Esophagus muscularis mucosa (tissue), 4 donors: ENCODE measurements around the gene ELP1.

Experiments used
- EP300 ChIP-seq: sonication (generic); formaldehyde crosslinking; IDR thresholded peaks from one replicate; pipeline ENCODE4 v1.6.1; 2017; ENCODE audit warnings: antibody characterized with exemption
- POLR2AphosphoS5 ChIP-seq, 2 donors: sonication (generic); formaldehyde crosslinking; IDR thresholded peaks; one replicate each; pipeline ENCODE4 v1.6.1; 2017; ENCODE audit warnings: antibody characterized with exemption in 2 of 2
- TF ChIP-seq, protein P1 (sequence below), 3 experiments: fragments of 200-600 bp in 2 of 3; fragments of 450-650 bp in 1 of 3; sonication (generic) in 2 of 3; IDR thresholded peaks; one replicate each; pipeline ENCODE4 v1.5.1; 2017 to 2019; ENCODE audit warnings: antibody characterized with exemption in 3 of 3, mild to moderate bottlenecking in 2 of 3, moderate library complexity in 1 of 3

DNA sequence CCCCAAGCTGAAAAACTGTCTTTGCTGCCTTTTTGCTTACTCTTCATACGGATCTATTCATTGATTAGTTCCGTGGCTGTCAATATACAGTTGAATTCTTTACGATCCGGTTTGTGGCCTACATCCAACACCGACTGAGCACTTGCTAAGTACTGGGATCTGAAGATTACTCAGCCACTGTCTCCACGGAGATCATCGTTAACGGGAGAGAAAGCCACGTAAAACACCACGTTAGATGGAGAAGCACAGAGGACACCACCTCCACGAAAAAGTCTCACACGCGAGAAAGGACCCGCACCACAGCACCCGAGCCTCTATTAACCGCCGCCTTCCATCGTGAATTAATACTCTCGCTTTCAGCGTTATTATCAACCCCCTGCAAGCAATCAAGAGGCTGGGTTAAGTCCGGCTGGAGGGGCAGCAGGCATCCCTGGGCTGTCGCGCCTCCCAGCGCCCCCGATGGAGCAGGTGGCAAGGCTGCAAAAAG lies 650 bp downstream of the ELP1 start:
- TF ChIP-seq, protein P1, sequence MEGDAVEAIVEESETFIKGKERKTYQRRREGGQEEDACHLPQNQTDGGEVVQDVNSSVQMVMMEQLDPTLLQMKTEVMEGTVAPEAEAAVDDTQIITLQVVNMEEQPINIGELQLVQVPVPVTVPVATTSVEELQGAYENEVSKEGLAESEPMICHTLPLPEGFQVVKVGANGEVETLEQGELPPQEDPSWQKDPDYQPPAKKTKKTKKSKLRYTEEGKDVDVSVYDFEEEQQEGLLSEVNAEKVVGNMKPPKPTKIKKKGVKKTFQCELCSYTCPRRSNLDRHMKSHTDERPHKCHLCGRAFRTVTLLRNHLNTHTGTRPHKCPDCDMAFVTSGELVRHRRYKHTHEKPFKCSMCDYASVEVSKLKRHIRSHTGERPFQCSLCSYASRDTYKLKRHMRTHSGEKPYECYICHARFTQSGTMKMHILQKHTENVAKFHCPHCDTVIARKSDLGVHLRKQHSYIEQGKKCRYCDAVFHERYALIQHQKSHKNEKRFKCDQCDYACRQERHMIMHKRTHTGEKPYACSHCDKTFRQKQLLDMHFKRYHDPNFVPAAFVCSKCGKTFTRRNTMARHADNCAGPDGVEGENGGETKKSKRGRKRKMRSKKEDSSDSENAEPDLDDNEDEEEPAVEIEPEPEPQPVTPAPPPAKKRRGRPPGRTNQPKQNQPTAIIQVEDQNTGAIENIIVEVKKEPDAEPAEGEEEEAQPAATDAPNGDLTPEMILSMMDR (IDR thresholded peaks at IDR 0.05) = no peak
- TF ChIP-seq POLR2AphosphoS5 (IDR thresholded peaks at IDR 0.05) = no peak
- no peak for TF ChIP-seq EP300
